Measurements from ENCODE around the gene TP53BP2.
"Not testable (repeated sequence)": the region's sequence is repeated elsewhere in the genome, so short reads cannot be mapped to it uniquely, and the experiment has no call there.

Gene TP53BP2

GRCh38 chr1:223760833-223761232 lies 84.9 kb downstream of the TP53BP2 start:
- DNase-seq: no peak

GRCh38 chr1:223759273-223759672 lies 86.5 kb downstream of the TP53BP2 start:
- no peak for DNase-seq

GRCh38 chr1:223758734-223759133 lies 87.0 kb downstream of the TP53BP2 start:
- no peak for DNase-seq

GRCh38 chr1:223756806-223757700 lies 88.7 kb downstream of the TP53BP2 start:
- DNase-seq: no peak

GRCh38 chr1:223755992-223756775 lies 89.6 kb downstream of the TP53BP2 start:
- DNase-seq: no peak

DNA sequence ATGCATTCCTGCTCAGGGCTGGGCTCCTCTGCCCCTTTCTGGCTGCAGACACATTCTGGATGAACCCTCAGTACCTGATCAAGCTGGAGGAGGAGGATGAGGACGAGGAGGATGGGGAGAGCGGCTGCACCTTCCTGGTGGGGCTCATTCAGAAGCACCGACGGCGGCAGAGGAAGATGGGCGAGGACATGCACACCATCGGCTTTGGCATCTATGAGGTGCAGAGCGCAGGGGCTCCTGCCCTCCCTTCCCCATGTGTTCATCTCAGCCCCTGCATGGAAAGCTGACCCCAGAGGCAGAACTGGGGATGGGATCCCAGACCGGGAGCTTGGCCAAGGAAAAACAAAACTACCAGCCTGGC lies 90.3 kb downstream of the TP53BP2 start:
- no peak for DNase-seq

DNA sequence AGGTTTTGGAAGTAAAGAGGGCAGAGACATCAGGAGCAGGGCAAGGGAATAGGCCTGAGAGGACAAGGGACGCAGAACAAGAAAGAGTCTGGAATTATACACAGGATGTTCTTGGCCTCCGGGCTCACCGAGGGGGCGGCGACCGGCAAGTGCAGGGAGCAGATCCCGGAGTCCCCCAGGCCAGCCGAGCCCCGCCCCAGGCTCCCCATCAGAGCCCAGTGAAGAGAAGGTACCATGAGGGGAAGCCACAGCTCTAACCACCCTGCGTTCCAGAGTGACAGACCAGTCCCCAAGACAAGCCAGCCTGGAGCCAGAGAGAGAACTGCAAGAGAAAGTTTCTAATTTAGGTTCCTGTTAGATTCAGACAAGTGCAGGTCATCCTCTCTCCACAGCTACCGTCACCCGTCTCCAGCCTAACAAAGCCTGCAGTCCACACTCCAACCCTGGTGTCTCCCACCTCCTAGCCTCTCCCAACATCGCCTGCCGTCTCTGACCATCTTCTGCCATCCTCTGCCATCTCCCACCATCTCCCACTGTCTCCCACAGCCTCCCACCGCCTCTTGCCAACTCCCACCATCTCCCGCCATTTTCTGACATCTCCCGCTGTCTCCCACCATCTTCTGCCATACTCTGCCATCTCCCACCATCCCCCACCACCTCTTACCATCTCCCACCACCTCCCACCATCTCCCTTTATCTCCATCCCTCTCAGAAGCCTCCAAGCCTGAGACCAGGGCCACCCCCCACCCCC lies 90.9 kb downstream of the TP53BP2 start:
- DNase-seq: no peak

GRCh38 chr1:223752721-223753515 lies 92.8 kb downstream of the TP53BP2 start:
- no peak for DNase-seq

- no peak for DNase-seq
Observed at GRCh38 chr1:223751696-223752095, 94.1 kb downstream of the TP53BP2 start.

DNA sequence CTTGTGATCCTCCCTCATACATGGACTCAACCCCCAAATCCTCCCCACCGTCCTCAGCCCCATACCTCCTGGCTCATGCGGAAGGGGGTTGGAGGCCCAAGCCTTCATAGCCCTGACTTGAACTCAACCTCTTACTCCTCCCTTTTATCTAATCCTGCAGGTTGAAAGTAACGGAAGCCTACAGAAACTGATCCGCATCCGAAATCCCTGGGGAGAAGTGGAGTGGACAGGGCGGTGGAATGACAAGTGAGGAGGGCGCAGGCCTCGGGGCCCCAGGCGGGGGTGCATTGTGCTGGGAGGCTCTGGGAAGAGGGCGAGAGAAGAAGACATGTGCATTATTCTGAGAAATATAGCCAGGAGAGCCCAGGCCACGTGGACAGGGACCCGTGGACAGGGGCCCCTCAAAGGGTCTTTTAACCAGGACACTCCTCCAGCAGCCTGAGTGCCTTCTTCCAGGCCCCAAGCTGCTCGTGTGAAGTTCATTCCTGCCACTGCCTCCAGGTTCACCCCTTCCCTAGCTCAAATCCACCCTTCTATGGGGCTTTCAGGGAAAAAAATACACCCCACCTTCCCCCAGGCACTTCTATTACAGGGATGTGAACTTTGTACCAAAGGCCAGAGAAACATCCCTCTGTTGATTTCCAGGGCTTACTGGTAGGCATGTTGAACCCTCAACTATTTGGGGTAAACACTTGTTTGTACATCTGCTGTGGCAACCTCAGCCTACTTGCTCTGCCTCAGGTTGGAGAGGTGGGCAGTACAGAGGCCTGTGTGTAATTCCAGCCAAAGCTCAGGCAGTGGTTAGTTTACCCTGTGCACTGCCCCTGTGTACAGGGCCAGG lies 94.8 kb downstream of the TP53BP2 start:
- no peak for DNase-seq

- peak; percentile 34 for DNase-seq
Observed at GRCh38 chr1:223748773-223749733, 96.7 kb downstream of the TP53BP2 start.

GRCh38 chr1:223748405-223748772 lies 97.4 kb downstream of the TP53BP2 start:
- DNase-seq: no peak

DNA sequence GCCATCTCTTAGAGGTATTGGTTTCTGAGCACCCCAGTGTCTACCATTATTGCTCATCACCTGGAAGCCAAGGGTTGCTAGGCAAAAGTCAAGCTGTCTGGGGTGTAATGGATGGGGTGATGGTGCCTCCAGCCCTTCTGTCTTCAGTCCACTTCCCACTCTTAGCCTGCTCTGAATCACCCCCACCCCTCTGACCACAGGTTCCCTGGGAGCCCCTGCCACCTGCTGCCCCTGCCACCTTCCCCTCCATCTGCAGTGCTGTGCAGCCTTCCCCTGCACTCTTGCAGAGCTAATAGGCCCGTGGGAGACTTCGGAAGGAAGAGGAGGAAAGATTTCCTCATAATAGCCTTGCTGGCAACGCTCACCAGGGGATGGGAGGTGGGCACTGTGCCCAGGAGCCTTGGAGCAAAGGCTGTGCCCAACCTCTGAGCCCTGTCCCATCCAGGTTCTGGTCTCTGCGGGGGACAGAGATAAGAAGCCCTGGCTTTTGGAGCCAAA lies 97.9 kb downstream of the TP53BP2 start:
- DNase-seq: no peak

DNA sequence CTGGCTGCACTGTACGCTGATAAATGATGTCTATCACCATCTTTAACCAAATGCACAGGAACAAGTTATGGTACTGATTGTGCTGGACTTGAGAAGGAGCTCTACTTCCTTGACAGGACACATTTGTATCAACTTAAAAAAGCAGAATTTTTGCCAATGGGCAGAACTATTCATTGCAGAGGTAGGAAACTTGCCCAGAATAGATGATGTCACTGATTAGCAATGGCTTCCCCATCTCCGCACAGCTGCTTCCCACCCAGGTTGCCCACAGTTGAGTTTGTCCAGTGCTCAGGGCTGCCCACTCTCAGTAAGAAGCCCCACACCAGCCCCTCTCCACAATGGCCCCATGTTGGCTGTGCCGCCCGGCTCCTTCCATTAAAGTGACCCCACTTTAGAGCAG lies 100.0 kb downstream of the TP53BP2 start:
- no peak for DNase-seq

- no peak for DNase-seq
Observed at GRCh38 chr1:223742856-223743517, 102.8 kb downstream of the TP53BP2 start.

GRCh38 chr1:223741861-223742260 lies 103.9 kb downstream of the TP53BP2 start:
- no peak for DNase-seq

- not testable (repeated sequence) for DNase-seq
Observed at GRCh38 chr1:223740038-223740736, 105.6 kb downstream of the TP53BP2 start.

GRCh38 chr1:223739366-223740037 lies 106.2 kb downstream of the TP53BP2 start:
- no peak for DNase-seq

Data from activated gamma-delta T cell (primary cell).